K562 (cell line): Measurements from ENCODE around the gene ZNF687. TPM values are rescaled to one million over a fixed set of nuclear protein-coding genes. Genes with fewer than 3 reads are reported as not detected.

ENCODE experiments used
- ATAC-seq: fragments of 200-7000 bp; cut with Tn5 transposase; 3 replicates; pipeline ENCODE4 v1.9.1; 2020; ENCODE audit warnings: moderate library complexity
- BruUV-seq: library from RNA; stranded (reverse); fragments of 400-500 nt; replicated peaks from 2 replicates; lab custom pipeline; 2021; lab: Mats Ljungman, UMichigan
- CTCF ChIA-PET: fragments of 300-600 bp; formaldehyde crosslinking; extraction: SDS; loops from one replicate; lab custom pipeline; 2021; ENCODE audit warnings: low intra/inter-chr PET ratio; lab: Yijun Ruan, JAX
- POLR2A ChIA-PET: fragments of 300-600, 350-650 bp; sonication (Branson Sonifier 250); formaldehyde crosslinking; extraction: SDS; loops from one replicate; lab custom pipeline; 2021; ENCODE audit warnings: antibody characterized with exemption, inconsistent platforms; lab: Yijun Ruan, JAX
- DNase-seq, 4 experiments: peaks; one replicate each; pipeline versions ENCODE4 v3.0.0 to v3.0.0-alpha.2; 2011 to 2018; ENCODE audit warnings: low spot score in 3 of 4, mixed read lengths in 3 of 4; ENCODE audit errors: extremely low read depth in 1 of 4
- FAIRE-seq: peaks from 2 replicates; lab custom pipeline; 2011; peaks lifted over from hg19 to GRCh38; lab: Jason Lieb, UNC
- H2AFZ ChIP-seq: 2 replicates; pipeline ENCODE4 v1.6.0; 2011; ENCODE audit warnings: low read depth, low read length, control low read depth, inconsistent platforms
- H3K27ac ChIP-seq: fragments of 200-600 bp; 3 replicates; pipeline ENCODE4 v1.8.0; 2011; ENCODE audit warnings: low read depth, mild to moderate bottlenecking, control low read depth, inconsistent platforms, low read length, moderate library complexity, mixed read lengths; ENCODE audit errors: extremely low read depth
- H3K27me3 ChIP-seq, 2 experiments: fragments of 300-600 bp in 1 of 2; 2 replicates in 1 of 2; 3 replicates in 1 of 2; pipeline versions ENCODE4 v1.6.0 to v1.8.0; 2011; ENCODE audit warnings: inconsistent platforms in 2 of 2, low read length in 2 of 2, mild to moderate bottlenecking in 1 of 2, mixed read lengths in 1 of 2, moderate library complexity in 1 of 2; ENCODE audit not compliant: control insufficient read depth in 2 of 2, insufficient read depth in 2 of 2
- H3K36me3 ChIP-seq: fragments of 300-600 bp; 3 replicates; pipeline ENCODE4 v1.8.0; 2011; ENCODE audit warnings: mild to moderate bottlenecking, low read length, inconsistent platforms; ENCODE audit not compliant: control insufficient read depth, insufficient read depth
- H3K4me1 ChIP-seq, 2 experiments: fragments of 200-600 bp in 1 of 2; replicated peaks in 1 of 2; 2 replicates in 1 of 2; 3 replicates in 1 of 2; pipeline versions ENCODE4 v1.5.1 to v1.8.0; 2011; ENCODE audit warnings: inconsistent platforms in 2 of 2, low read length in 2 of 2, mild to moderate bottlenecking in 1 of 2, mixed read lengths in 1 of 2, moderate library complexity in 1 of 2; ENCODE audit not compliant: control insufficient read depth in 2 of 2, insufficient read depth in 2 of 2
- H3K4me2 ChIP-seq: 2 replicates; pipeline ENCODE4 v1.6.1; 2011; ENCODE audit warnings: low read length, control low read depth, inconsistent platforms, mixed read lengths; ENCODE audit not compliant: insufficient read depth
- H3K4me3 ChIP-seq: fragments of 200-600 bp; sonication (generic), shearing (Covaris generic); 2 replicates; pipeline ENCODE4 v1.5.1; 2016; ENCODE audit warnings: control low read depth, inconsistent platforms
- H3K79me2 ChIP-seq: fragments of 200-600 bp; 3 replicates; pipeline ENCODE4 v1.8.0; 2011; ENCODE audit warnings: low read length, inconsistent platforms; ENCODE audit not compliant: control insufficient read depth, insufficient read depth
- H3K9ac ChIP-seq, 2 experiments: 2 replicates each; pipeline versions ENCODE4 v1.6.0 to v1.6.1; 2011; ENCODE audit warnings: low read depth in 2 of 2, low read length in 2 of 2, control low read depth in 1 of 2, inconsistent platforms in 1 of 2, mild to moderate bottlenecking in 1 of 2, mixed read lengths in 1 of 2; ENCODE audit not compliant: insufficient read depth in 1 of 2
- H3K9me1 ChIP-seq: one replicate; pipeline ENCODE4 v1.6.0; 2011; ENCODE audit warnings: inconsistent platforms, mild to moderate bottlenecking, low read length, moderate library complexity; ENCODE audit not compliant: control insufficient read depth, insufficient read depth
- H3K9me3 ChIP-seq: replicated peaks from 2 replicates; pipeline ENCODE4 v1.5.1; 2011; ENCODE audit warnings: low read depth, low read length, inconsistent platforms; ENCODE audit not compliant: control insufficient read depth, insufficient read depth
- H4K20me1 ChIP-seq: replicated peaks from 2 replicates; pipeline ENCODE4 v1.6.1; 2011; ENCODE audit warnings: low read length, inconsistent platforms, mixed read lengths; ENCODE audit not compliant: control insufficient read depth, insufficient read depth
- CTCF ChIP-seq, 3 experiments: IDR thresholded peaks in 2 of 3; conservative IDR thresholded peaks in 1 of 3; 2 replicates each; pipeline ENCODE4 v1.5.1; 2011 to 2012; ENCODE audit warnings: low read length in 3 of 3, mild to moderate bottlenecking in 3 of 3, control low read depth in 2 of 3, improper control_type of control experiment in 1 of 3, inconsistent platforms in 1 of 3, low read depth in 1 of 3, mixed read lengths in 1 of 3, moderate library complexity in 1 of 3; ENCODE audit not compliant: insufficient read depth in 2 of 3
- FOSL1 ChIP-seq: fragments of 200-800 bp; sonication (Bioruptor generic); conservative IDR thresholded peaks from 2 replicates; pipeline ENCODE4 v1.6.1; 2016; ENCODE audit warnings: missing genetic modification characterization, missing compliant biosample characterization
- FOXJ3 ChIP-seq: sonication (generic); formaldehyde crosslinking; IDR thresholded peaks from 2 replicates; pipeline ENCODE4 v1.4.0; 2020; ENCODE audit warnings: mild to moderate bottlenecking, missing genetic modification reagents
- POLR2B ChIP-seq: fragments of 450-650 bp; IDR thresholded peaks from 2 replicates; pipeline ENCODE4 v1.6.1; 2018; ENCODE audit warnings: low read depth; ENCODE audit not compliant: partially characterized antibody
- PRPF4 ChIP-seq: fragments of 200-400 bp; formaldehyde crosslinking; IDR thresholded peaks from one replicate; pipeline ENCODE4 v1.6.1; 2017; ENCODE audit warnings: low read length, low read depth, mild to moderate bottlenecking; ENCODE audit not compliant: insufficient read depth, poor library complexity, severe bottlenecking
- SOX6 ChIP-seq: fragments of 450-650 bp; IDR thresholded peaks from 2 replicates; pipeline ENCODE4 v1.6.1; 2014; ENCODE audit warnings: mild to moderate bottlenecking
- ZNF124 ChIP-seq: sonication (generic); formaldehyde crosslinking; IDR thresholded peaks from 2 replicates; pipeline ENCODE4 v1.8.1; 2022; ENCODE audit warnings: missing genetic modification reagents
- ZNF324 ChIP-seq: fragments of 250-450 bp; sonication (Bioruptor Pico); IDR thresholded peaks from 2 replicates; pipeline ENCODE4 v1.4.0; 2020; ENCODE audit warnings: mild to moderate bottlenecking
- WGBS: fragments of 100-300 bp; shearing (Covaris generic); methylation state at CpG from one replicate; pipeline ENCODE4 v1.1.6; 2016; ENCODE audit warnings: low coverage, mixed read lengths; ENCODE audit not compliant: insufficient coverage; ENCODE audit errors: missing lambda C conversion rate; 5-methylcytosine and 5-hydroxymethylcytosine counted together
- in situ Hi-C: fragments of 300-500 bp; cut with MboI; formaldehyde crosslinking; loops from 4 replicates; pipeline ENCODE4 v1.15.0; 2018; ENCODE audit warnings: inconsistent platforms, mixed read lengths
- intact Hi-C: fragments of 100-400 bp; cut with micrococcal nuclease; formaldehyde crosslinking; loops from 2 replicates; pipeline ENCODE4 v1.14.2; 2022
- polyA plus RNA-seq, 8 experiments: library from polyadenylated mRNA; depleted of rRNA in 4 of 8; stranded (reverse) in 5 of 8; unstranded in 3 of 8; fragments of >200 nt; fragmentation: Nextera tagmentation in 2 of 8; fragmentation: Illumina TruSeq in 1 of 8; extraction: Ambion mirVana in 2 of 8; extraction: Trizol in 1 of 8; gene quantifications; 2 replicates each; pipeline versions ENCODE4 v1.2.1 to v1.2.3, GENCODE V29; 2011 to 2014; ENCODE audit warnings: inconsistent platforms in 1 of 8, missing spikeins in 1 of 8
- total RNA-seq, 7 experiments: library from RNA; depleted of rRNA in 6 of 7; stranded (reverse); fragments of >200 nt in 6 of 7; fragmentation: Illumina TruSeq in 2 of 7; extraction: Trizol in 2 of 7; gene quantifications; 2 replicates each; pipeline versions ENCODE4 v1.2.1 to v1.2.3, GENCODE V29; 2011 to 2021; ENCODE audit warnings: low replicate concordance in 1 of 7
- TF ChIP-seq, protein P1 (sequence below): sonication (generic); formaldehyde crosslinking; IDR thresholded peaks from 2 replicates; pipeline ENCODE4 v1.8.0; 2022; ENCODE audit warnings: mild to moderate bottlenecking, missing genetic modification reagents

The ZNF687 gene
- total and polyA plus RNA-seq, 9 of the 15 experiments (the other 6 are each of a cell fraction or from before 2014, with no cell fraction given) = 0.13 to 26.4 (median 10.6) TPM

- no peaks in the 10 kb centered on the region for H3K27me3 ChIP-seq
- ATAC-seq = no peak
- peaks cover 91% of the 10 kb centered on the region; the same call in 2 of the 3 replicates for H3K36me3 ChIP-seq
- POLR2A ChIA-PET = interaction anchor here (0.7 to 4.2 kb wide), 12 partner anchors 9 to 1166 kb away, joined by 3 to 43 read pairs (median 4); partner anchors contain the start of genes PSMB4 and ZNF687
- intact Hi-C loops = no loop called here
- no TSS peak for BruUV-seq
- TF ChIP-seq POLR2B (peak; percentile 12), SOX6 (no peak)
- peaks cover 0 to 21% of the 10 kb centered on the region in 2 experiments; a peak in 2 of 5 replicates for H3K4me1 ChIP-seq
- FAIRE-seq = no peak
- no peak overlapping the region for H3K4me2 ChIP-seq
- H3K9me1 ChIP-seq = peaks cover 3% of the 10 kb centered on the region
- CTCF ChIA-PET = no interaction called here
- no peak overlapping the region for H2AFZ ChIP-seq
- no peaks in the 10 kb centered on the region for H3K9me3 ChIP-seq
- no peak overlapping the region for H3K4me3 ChIP-seq
- in situ Hi-C loops = no loop called here
- no peak overlapping the region for H3K9ac ChIP-seq
- DNase-seq = no peak
- WGBS = 67% methylated on average over 4 of the region's 6 CpGs
- no peaks in the 10 kb centered on the region for H3K79me2 ChIP-seq
- peaks cover 9% of the 10 kb centered on the region; the same call in 1 of the 2 replicates for H4K20me1 ChIP-seq
- H3K27ac ChIP-seq = no peak overlapping the region
These were observed 11.0 kb downstream of the ZNF687 start for GRCh38 chr1:151293093-151293492.

DNA sequence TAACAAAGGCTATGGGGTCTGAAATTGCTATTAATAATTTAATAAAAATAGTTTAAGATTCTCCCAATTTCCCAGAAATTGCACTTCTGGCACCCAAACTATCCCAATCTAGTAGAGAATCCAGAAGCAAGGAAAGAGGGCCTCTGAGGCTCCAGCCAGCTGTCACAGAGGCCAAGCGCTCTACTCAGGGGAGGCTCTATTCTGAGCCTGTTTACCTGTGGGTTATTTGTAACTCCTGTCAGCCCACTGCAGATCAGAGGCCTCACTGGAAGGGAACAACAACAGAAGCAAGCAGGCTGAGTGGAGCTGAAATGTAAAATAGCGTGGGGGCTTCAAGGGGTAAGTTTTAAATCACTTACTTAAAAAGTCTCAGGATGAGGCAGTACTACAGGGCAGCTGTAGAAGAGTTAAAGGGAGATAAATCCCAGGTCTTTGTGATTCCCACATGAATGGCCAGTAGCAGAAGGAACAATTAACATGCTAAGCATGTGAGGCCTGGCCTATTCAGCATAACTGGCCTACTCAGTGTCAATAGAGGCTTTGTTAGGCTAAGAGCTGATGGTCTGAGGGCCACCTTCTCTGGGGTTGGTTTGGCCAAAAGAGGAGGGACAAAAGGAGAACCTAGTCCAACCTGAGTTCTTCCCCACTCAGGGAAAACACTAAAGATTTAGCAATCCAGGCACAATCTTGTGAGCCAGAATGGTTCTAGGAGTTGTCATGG lies 12.8 kb downstream of the ZNF687 start:
- in situ Hi-C loops = loop anchor here (5.0 kb wide), 1 partner anchor 112 kb away; no protein-coding TSS in a partner anchor
- Histone ChIP-seq H3K4me2 (no peak overlapping the region), H3K79me2 (no peaks in the 10 kb centered on the region; the same call in 2 of the 3 replicates), H2AFZ (no peak overlapping the region), H3K36me3 (peaks cover 91% of the 10 kb centered on the region; the same call in 2 of the 3 replicates), H3K27me3 (no peaks in the 10 kb centered on the region), H3K27ac (no peak overlapping the region), H3K9ac (no peak overlapping the region), H3K4me3 (no peak overlapping the region), H3K9me1 (no peaks in the 10 kb centered on the region), H4K20me1 (no peaks in the 10 kb centered on the region; the same call in 1 of the 2 replicates), H3K9me3 (no peaks in the 10 kb centered on the region), H3K4me1 (peaks cover 0 to 10% of the 10 kb centered on the region in 2 experiments; a peak in 2 of 5 replicates)
- CTCF ChIA-PET = no interaction called here
- WGBS = 97% methylated on average over 2 of the region's 2 CpGs
- no TSS peak for BruUV-seq
- TF ChIP-seq CTCF (IDR thresholded peaks at IDR 0.05 in 2 of 3, conservative IDR thresholded peaks at IDR 0.05 in 1 of 3; ENCODE audit: insufficient read depth in 2 of 3, low read depth in 1 of 3, low read length in 3 of 3) (no peak), ZNF124 (no peak), FOXJ3 (CRISPR knock-in tag) (no peak), PRPF4 (no peak), ZNF324 (CRISPR knock-in tag) (no peak), FOSL1 (no peak)
- TF ChIP-seq, protein P1, sequence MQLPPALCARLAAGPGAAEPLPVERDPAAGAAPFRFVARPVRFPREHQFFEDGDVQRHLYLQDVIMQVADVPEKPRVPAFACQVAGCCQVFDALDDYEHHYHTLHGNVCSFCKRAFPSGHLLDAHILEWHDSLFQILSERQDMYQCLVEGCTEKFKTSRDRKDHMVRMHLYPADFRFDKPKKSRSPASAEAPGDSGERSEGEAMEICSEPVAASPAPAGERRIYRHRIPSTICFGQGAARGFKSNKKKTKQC (CRISPR knock-in tag) = no peak
- no peak for DNase-seq
- intact Hi-C loops = no loop called here
- no peak for ATAC-seq
- no peak for FAIRE-seq
- POLR2A ChIA-PET = interaction anchor here (0.5 to 4.2 kb wide), 9 partner anchors 11 to 48 kb away, joined by 3 to 43 read pairs (median 3); partner anchors contain the start of gene ZNF687
